Dedifferentiated amniotic fluid mesenchymal stem cell (primary cell): ENCODE results near the gene MPZL3.
"Not testable (repeated sequence)": the region's sequence is repeated elsewhere in the genome, so short reads cannot be mapped to it uniquely, and the experiment has no call there.

Experiments
- DNase-seq: peaks from one replicate; pipeline ENCODE4 v3.0.0-alpha.2; 2016; ENCODE audit errors: extremely low spot score

The MPZL3 gene

GRCh38 chr11:118184784-118185579 lies 67.2 kb downstream of the MPZL3 start:
- no peak for DNase-seq

DNA sequence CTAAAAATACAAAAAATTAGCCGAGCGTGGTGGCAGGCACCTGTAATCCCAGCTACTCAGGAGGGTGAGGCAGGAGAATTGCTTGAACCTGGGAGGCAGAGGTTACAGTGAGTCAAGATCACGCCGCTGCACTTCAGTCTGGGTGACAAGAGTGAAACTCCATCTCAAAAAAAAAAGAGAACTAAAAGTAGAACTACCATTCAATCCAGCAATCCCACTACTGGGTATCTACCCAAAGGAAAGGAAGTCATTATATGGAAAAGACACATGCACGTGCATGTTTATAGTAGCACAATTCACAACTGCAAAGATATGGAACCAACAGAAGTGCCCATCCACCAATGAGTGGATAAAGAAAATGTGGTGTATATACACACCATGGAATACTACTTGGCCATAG lies 68.5 kb downstream of the MPZL3 start:
- DNase-seq, result not testable (repeated sequence)

GRCh38 chr11:118180300-118180703 lies 71.9 kb downstream of the MPZL3 start:
- DNase-seq, result no peak

DNA sequence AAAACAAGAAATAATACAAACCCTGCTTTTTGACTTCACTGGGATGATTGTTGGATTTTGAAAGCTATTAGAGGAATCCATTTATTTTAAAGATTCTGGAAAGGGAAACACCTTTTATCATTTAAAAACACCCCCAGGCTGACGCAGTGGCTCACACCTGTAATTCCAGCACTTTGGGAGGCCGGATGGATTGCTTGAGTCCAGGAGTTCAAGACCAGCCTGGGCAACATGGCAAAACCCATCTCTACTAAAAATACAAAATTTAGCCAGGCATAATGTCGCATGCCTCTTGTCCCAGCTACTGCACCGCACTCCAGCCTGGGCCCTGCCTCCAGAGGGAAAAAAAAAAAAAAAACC lies 75.4 kb downstream of the MPZL3 start:
- DNase-seq, result no peak
